ENCODE data around the gene H2AZ2.
A peak's percentile ranks its signal among the peaks of the same experiment; 100 is the strongest.
"Not testable (repeated sequence)": the region's sequence is repeated elsewhere in the genome, so short reads cannot be mapped to it uniquely, and the experiment has no call there.

The H2AZ2 gene

DNA sequence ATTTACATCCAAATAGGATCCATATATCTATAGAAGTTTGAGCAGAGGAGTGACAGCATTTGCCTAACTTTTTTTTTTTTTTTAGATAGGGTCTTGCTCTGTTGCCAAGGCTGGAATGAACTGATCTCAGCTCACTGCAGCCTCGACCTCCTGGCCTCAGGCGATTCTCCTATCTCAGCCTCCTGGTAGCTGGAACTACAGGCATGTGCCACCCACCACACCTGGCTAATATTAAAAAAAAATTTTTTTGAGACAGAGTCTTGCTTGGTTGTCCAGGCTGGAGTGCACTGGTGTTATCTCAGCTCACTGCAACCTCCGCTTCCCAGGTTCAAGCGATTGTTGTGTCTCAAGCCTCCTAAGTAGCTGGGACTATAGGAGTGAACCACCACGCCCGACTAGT is 36.3 kb downstream of the H2AZ2 start:
- no peak for DNase-seq

- DNase-seq, result peak in 1 of 5 experiments; percentile 14
These were observed 36.8 kb downstream of the H2AZ2 start for GRCh38 chr7:44811093-44811492.

- no peak for DNase-seq
These were observed 38.9 kb downstream of the H2AZ2 start for GRCh38 chr7:44808914-44809393.

- no peak for DNase-seq
These were observed 41.9 kb downstream of the H2AZ2 start for GRCh38 chr7:44805950-44806349.

DNA sequence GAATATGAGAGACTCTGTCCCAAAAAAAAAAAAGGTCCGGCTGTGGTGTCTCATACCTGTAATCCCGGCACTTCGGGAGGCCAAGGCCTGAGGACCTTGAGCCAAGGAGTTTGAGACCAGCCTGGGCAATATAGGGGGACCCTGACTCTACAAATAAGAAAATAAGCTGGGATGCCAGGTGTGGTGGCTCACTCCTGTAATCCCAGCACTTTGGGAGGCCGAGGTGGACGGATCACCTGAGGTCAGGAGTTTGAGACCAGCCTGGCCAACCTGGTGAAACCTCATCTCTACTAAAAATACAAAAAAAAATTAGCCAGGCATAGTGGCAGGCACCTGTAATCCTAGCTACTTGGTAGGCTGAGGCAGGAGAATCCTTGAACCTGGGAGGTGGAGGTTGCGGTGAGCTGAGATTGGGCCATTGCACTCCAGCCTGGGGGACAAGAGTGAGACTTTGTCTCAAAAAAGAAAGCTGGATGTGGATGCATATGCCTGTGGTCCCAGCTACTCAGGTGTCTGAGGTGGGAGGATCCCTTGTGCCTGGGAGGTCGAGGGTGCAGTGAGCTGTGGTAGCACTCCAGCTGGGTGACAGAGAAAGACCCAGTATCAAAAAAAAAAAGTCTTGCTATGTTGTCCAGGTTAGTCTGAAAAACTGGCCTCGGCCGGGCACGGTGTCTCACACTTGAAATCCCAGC is 43.9 kb downstream of the H2AZ2 start:
- not testable (repeated sequence) for DNase-seq

GRCh38 chr7:44802418-44803025 is 45.4 kb downstream of the H2AZ2 start:
- no peak for DNase-seq

GRCh38 chr7:44801890-44802289 is 46.0 kb downstream of the H2AZ2 start:
- no peak for DNase-seq

GRCh38 chr7:44799939-44800338 is 47.9 kb downstream of the H2AZ2 start:
- DNase-seq, result no peak

GRCh38 chr7:44798649-44799305 is 49.1 kb downstream of the H2AZ2 start:
- DNase-seq, result peak in 1 of 5 experiments; percentile 31

- peak; percentile 56 to 91 (median 77) for DNase-seq
These were observed 50.3 kb downstream of the H2AZ2 start for GRCh38 chr7:44797329-44798258.

DNA sequence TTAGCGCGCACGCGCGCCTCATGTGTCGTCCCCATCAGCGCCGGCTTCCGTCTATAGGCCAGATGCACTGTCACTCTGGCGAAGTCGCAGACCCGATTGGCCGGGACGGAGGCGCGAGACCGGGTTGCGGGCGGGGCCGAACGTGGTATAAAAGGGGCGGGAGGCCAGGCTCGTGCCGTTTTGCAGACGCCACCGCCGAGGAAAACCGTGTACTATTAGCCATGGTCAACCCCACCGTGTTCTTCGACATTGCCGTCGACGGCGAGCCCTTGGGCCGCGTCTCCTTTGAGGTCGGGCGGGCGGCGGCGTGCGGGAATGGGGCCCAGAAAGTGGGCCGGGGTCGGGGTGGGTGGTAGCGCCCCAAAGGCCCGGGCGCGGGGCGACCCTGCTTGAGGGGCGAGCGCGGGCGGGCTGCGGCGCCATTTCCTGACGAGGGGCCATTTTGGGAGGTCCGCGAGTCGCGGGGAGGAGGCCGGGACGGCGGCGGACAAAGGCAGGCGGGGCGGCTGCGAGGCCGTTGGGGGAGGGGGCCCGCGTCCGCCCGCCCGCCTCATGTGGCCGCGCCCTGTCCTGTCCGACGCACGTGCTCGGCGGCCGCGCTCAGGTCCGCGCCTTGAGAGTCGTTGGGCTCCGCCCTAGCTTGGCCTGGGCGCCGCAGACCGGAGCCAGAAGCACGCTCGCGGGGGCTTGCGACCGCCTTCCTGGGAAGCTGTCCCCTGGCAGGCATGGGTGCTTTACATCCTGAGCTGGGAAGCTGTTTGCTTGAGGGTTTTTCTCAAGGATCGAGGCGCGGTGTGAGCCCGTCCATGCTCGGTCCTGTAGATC is 51.2 kb downstream of the H2AZ2 start, which contains the start of gene PPIA:
PPIA (plus strand) TSS at position 178 of the 825 bp plus-strand sequence; CDS start at position 222, 44 bp downstream.
- peak; percentile 97 to 99 (median 98) for DNase-seq

- no peak for DNase-seq
These were observed 51.8 kb downstream of the H2AZ2 start for GRCh38 chr7:44796034-44796503.

DNA sequence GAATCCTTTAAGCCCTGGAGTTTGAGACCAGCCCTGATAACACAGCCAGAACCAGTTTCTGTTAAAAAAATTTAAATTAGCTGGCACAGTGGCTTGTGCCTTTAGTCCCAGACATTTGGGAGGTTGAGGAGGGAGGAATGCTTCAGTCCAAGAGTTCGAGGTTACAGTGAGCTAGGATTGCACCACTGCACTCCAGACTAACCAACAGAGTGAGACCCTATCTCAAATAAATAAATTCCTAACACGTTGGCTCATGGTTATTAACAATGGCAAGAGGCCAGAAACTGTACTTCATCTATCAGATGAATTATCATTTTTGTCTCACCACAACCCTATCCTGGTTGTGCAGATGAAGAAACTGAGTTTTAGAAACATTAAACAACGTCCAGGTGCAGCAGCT is 53.6 kb downstream of the H2AZ2 start:
- no peak for DNase-seq

GRCh38 chr7:44793919-44794318 is 54.0 kb downstream of the H2AZ2 start:
- no peak for DNase-seq

GRCh38 chr7:44791278-44792219 is 56.3 kb downstream of the H2AZ2 start:
- DNase-seq, result no peak

GRCh38 chr7:44789990-44790389 is 57.9 kb downstream of the H2AZ2 start:
- DNase-seq, result no peak

GRCh38 chr7:44787762-44788161 is 60.1 kb downstream of the H2AZ2 start:
- DNase-seq, result no peak

DNA sequence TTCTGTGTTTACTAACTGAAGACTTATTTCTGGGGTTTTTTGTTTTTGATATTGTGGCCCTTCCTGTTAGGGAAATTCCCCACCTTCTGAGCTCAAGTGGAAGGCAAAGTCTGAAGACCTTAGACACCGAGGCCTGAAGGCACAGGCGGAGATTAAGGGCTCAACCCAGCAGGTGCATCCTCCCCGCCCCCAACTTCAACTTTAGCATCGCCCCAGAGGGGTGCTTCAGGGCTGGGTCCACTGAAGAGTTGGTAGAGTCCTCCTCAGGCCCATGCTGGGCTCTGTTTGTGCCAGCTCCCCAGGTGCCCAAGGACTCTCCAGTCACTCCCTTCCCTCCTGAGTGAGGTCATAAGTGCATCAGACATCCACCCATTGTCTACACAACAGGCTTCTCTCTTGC is 60.8 kb downstream of the H2AZ2 start:
- DNase-seq, result no peak

- DNase-seq, result not testable (repeated sequence)
These were observed 62.7 kb downstream of the H2AZ2 start for GRCh38 chr7:44785218-44785617.

- DNase-seq, result no peak
These were observed 63.5 kb downstream of the H2AZ2 start for GRCh38 chr7:44784364-44784763.
